ENCODE results near the gene CDCP1.

- TF ChIP-seq, protein P1, sequence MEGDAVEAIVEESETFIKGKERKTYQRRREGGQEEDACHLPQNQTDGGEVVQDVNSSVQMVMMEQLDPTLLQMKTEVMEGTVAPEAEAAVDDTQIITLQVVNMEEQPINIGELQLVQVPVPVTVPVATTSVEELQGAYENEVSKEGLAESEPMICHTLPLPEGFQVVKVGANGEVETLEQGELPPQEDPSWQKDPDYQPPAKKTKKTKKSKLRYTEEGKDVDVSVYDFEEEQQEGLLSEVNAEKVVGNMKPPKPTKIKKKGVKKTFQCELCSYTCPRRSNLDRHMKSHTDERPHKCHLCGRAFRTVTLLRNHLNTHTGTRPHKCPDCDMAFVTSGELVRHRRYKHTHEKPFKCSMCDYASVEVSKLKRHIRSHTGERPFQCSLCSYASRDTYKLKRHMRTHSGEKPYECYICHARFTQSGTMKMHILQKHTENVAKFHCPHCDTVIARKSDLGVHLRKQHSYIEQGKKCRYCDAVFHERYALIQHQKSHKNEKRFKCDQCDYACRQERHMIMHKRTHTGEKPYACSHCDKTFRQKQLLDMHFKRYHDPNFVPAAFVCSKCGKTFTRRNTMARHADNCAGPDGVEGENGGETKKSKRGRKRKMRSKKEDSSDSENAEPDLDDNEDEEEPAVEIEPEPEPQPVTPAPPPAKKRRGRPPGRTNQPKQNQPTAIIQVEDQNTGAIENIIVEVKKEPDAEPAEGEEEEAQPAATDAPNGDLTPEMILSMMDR (IDR thresholded peaks at IDR 0.05): no peak
- TF ChIP-seq POLR2A (IDR thresholded peaks at IDR 0.05) (no peak), EP300 (IDR thresholded peaks at IDR 0.05; ENCODE audit: low read depth) (no peak), POLR2AphosphoS5 (IDR thresholded peaks at IDR 0.05) (no peak)
These were observed 17.2 kb downstream of the CDCP1 start for GRCh38 chr3:45128950-45129349.

Data from transverse colon (tissue), 4 donors.